DMS79 treated with DMSO at 0.1 percent for 48 hours (cell line): ENCODE measurements around the gene AFP.
"Not testable (repeated sequence)": the region's sequence is repeated elsewhere in the genome, so short reads cannot be mapped to it uniquely, and the experiment has no call there.

Experiments
- DNase-seq: peaks from one replicate; lab custom pipeline; 2025; lab: John Stamatoyannopoulos, UW

Gene AFP

DNA sequence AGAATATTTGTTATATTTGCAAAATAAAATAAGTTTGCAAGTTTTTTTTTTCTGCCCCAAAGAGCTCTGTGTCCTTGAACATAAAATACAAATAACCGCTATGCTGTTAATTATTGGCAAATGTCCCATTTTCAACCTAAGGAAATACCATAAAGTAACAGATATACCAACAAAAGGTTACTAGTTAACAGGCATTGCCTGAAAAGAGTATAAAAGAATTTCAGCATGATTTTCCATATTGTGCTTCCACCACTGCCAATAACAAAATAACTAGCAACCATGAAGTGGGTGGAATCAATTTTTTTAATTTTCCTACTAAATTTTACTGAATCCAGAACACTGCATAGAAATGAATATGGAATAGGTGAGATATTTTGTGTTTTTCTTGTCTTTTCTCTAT lies at the start of gene AFP:
Gene AFP (plus strand): TSS at position 238 of the 400 bp plus-strand sequence. CDS start 42 bp downstream, at position 280.
- DNase-seq: no peak

GRCh38 chr4:73387552-73387951 lies 48.5 kb upstream of the AFP start:
- DNase-seq: no peak

DNA sequence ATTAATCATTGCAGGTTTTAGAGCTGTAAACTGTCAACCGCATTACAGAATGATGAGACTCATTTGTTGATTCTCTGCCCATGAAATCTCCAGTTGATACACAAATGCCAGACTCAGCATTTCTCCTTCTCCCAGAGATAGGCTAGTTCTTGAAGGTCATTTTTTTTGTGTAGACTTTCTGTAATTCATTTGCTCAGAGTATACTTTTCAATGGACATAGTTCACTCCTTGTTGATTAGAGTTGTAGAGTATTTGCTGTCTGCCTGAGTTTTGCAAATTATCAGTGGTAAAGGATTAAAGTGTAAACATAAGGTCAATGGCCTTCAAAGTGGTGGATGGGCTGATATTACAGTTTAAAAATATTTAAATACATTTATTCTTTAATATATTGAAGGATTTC lies 47.1 kb upstream of the AFP start:
- DNase-seq: no peak

DNA sequence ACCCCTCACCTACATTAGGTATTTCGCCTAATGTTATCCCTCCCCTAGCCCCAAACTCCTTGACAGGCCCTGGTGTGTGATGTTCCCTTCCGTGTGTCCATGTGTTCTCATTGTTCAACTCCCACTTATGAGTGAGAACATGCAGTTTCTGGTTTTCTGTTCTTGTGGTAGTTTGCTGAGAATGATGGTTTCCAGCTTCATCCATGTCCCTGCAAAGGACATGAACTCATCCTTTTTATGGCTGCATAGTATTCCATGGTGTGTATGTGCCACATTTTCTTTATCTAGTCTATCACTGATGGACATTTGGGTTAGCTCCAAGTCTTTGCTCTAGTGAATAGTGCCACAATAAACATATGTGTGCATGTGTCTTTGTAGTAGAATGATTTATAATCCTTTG lies 46.4 kb upstream of the AFP start:
- not testable (repeated sequence) for DNase-seq

DNA sequence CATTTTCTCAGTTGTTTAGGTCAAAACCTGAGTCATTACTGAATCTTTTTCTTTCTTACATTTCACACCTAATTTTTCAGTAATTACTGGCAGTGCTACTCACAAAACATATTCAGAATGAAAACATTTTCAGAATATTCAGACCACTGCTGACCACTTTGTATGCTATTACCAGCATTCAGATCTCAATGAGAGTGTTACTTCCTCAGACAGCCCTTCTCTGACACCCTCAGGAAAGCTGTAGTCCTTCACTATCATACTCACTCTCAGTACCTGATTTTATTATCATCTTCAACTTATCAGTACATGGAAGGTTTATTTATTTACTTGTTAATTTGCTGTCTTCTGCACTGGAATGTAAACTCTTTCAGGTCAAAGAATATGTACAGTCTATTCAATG lies 44.2 kb upstream of the AFP start:
- DNase-seq: no peak

- no peak for DNase-seq
Observed at GRCh38 chr4:73392936-73393335, 43.1 kb upstream of the AFP start.

GRCh38 chr4:73396304-73396703 lies 39.7 kb upstream of the AFP start:
- DNase-seq: no peak

GRCh38 chr4:73396993-73397972 lies 38.7 kb upstream of the AFP start:
- no peak for DNase-seq

DNA sequence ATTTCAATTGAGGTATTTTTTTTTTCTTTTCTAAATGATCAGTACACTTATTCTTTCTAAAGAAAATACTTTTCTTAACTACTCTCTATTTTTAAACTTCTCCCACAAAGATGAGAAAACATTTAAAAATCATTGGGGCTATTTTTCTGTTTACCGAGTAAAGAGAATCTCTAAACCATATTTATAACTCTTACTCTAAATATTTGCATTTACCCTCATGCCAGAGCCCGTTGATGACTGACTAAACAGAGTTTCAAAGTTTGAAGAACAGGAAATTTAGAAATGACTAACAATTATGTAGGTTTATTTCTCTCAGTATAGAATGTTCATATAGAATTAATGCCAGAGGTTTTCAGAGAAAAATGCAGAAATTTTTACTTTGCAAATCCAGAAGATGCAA lies 34.6 kb upstream of the AFP start:
- DNase-seq: no peak

DNA sequence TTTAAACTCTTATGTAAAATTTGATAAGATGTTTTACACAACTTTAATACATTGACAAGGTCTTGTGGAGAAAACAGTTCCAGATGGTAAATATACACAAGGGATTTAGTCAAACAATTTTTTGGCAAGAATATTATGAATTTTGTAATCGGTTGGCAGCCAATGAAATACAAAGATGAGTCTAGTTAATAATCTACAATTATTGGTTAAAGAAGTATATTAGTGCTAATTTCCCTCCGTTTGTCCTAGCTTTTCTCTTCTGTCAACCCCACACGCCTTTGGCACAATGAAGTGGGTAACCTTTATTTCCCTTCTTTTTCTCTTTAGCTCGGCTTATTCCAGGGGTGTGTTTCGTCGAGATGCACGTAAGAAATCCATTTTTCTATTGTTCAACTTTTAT lies 32.0 kb upstream of the AFP start, which contains the start of gene ALB:
Gene ALB (plus strand): TSS at position 246 of the 400 bp plus-strand sequence. CDS start 41 bp downstream, at position 287.
- DNase-seq: no peak

DNA sequence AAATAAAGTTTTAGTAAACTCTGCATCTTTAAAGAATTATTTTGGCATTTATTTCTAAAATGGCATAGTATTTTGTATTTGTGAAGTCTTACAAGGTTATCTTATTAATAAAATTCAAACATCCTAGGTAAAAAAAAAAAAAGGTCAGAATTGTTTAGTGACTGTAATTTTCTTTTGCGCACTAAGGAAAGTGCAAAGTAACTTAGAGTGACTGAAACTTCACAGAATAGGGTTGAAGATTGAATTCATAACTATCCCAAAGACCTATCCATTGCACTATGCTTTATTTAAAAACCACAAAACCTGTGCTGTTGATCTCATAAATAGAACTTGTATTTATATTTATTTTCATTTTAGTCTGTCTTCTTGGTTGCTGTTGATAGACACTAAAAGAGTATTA lies 31.6 kb upstream of the AFP start:
- DNase-seq: no peak

DNA sequence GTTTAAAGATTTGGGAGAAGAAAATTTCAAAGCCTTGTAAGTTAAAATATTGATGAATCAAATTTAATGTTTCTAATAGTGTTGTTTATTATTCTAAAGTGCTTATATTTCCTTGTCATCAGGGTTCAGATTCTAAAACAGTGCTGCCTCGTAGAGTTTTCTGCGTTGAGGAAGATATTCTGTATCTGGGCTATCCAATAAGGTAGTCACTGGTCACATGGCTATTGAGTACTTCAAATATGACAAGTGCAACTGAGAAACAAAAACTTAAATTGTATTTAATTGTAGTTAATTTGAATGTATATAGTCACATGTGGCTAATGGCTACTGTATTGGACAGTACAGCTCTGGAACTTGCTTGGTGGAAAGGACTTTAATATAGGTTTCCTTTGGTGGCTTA lies 30.9 kb upstream of the AFP start:
- DNase-seq: no peak

DNA sequence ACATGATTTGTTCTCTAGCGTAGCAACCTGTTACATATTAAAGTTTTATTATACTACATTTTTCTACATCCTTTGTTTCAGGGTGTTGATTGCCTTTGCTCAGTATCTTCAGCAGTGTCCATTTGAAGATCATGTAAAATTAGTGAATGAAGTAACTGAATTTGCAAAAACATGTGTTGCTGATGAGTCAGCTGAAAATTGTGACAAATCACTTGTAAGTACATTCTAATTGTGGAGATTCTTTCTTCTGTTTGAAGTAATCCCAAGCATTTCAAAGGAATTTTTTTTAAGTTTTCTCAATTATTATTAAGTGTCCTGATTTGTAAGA lies 29.5 kb upstream of the AFP start:
- no peak for DNase-seq

DNA sequence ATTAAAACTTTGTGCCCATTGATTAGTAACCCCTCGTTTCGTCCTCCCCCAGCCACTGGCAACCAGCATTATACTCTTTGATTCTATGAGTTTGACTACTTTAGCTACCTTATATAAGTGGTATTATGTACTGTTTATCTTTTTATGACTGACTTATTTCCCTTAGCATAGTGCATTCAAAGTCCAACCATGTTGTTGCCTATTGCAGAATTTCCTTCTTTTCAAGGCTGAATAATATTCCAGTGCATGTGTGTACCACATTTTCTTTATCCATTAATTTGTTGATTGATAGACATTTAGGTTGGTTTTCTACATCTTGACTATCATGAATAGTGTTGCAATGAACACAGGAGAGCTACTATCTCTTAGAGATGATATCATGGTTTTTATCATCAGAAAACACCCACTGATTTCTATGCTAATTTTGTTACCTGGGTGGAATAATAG lies 28.8 kb upstream of the AFP start:
- no peak for DNase-seq

DNA sequence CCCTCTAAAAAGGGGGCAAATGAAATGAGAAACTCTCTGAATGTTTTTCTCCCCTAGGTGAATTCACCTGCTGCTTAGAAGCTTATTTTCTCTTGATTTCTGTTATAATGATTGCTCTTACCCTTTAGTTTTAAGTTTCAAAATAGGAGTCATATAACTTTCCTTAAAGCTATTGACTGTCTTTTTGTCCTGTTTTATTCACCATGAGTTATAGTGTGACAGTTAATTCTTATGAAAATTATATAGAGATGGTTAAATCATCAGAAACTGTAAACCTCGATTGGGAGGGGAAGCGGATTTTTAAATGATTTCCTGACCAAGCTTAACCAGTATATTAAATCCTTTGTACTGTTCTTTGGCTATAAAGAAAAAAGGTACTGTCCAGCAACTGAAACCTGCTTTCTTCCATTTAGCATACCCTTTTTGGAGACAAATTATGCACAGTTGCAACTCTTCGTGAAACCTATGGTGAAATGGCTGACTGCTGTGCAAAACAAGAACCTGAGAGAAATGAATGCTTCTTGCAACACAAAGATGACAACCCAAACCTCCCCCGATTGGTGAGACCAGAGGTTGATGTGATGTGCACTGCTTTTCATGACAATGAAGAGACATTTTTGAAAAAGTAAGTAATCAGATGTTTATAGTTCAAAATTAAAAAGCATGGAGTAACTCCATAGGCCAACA lies 27.7 kb upstream of the AFP start:
- DNase-seq: no peak

DNA sequence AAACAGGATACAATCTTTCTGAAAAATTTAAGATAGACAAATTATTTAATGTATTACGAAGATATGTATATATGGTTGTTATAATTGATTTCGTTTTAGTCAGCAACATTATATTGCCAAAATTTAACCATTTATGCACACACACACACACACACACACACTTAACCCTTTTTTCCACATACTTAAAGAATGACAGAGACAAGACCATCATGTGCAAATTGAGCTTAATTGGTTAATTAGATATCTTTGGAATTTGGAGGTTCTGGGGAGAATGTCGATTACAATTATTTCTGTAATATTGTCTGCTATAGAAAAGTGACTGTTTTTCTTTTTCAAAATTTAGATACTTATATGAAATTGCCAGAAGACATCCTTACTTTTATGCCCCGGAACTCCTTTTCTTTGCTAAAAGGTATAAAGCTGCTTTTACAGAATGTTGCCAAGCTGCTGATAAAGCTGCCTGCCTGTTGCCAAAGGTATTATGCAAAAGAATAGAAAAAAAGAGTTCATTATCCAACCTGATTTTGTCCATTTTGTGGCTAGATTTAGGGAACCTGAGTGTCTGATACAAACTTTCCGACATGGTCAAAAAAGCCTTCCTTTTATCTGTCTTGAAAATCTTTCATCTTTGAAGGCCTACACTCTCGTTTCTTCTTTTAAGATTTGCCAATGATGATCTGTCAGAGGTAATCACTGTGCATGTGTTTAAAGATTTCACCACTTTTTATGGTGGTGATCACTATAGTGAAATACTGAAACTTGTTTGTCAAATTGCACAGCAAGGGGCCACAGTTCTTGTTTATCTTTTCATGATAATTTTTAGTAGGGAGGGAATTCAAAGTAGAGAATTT lies 26.8 kb upstream of the AFP start:
- DNase-seq: no peak

DNA sequence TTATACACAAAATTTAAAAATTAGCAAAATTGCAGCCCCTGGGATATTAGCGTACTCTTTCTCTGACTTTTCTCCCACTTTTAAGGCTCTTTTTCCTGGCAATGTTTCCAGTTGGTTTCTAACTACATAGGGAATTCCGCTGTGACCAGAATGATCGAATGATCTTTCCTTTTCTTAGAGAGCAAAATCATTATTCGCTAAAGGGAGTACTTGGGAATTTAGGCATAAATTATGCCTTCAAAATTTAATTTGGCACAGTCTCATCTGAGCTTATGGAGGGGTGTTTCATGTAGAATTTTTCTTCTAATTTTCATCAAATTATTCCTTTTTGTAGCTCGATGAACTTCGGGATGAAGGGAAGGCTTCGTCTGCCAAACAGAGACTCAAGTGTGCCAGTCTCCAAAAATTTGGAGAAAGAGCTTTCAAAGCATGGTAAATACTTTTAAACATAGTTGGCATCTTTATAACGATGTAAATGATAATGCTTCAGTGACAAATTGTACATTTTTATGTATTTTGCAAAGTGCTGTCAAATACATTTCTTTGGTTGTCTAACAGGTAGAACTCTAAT lies 26.0 kb upstream of the AFP start:
- DNase-seq: no peak

DNA sequence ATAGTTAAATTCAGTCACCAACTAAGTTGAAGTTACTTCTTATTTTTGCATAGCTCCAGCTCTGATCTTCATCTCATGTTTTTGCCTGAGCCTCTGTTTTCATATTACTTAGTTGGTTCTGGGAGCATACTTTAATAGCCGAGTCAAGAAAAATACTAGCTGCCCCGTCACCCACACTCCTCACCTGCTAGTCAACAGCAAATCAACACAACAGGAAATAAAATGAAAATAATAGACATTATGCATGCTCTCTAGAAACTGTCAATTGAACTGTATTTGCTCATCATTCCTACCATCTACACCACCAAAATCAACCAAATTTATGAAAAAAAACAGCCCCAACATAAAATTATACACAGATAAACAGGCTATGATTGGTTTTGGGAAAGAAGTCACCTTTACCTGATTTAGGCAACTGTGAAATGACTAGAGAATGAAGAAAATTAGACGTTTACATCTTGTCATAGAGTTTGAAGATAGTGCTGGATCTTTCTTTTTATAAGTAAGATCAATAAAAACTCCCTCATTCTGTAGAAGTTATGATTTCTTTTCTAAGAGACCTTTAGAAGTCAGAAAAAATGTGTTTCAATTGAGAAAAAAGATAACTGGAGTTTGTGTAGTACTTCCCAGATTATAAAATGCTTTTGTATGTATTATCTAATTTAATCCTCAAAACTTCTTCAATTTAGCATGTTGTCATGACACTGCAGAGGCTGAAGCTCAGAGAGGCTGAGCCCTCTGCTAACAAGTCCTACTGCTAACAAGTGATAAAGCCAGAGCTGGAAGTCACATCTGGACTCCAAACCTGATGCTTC lies 24.9 kb upstream of the AFP start:
- DNase-seq: no peak

- no peak for DNase-seq
Observed at GRCh38 chr4:73411731-73412414, 24.1 kb upstream of the AFP start.

DNA sequence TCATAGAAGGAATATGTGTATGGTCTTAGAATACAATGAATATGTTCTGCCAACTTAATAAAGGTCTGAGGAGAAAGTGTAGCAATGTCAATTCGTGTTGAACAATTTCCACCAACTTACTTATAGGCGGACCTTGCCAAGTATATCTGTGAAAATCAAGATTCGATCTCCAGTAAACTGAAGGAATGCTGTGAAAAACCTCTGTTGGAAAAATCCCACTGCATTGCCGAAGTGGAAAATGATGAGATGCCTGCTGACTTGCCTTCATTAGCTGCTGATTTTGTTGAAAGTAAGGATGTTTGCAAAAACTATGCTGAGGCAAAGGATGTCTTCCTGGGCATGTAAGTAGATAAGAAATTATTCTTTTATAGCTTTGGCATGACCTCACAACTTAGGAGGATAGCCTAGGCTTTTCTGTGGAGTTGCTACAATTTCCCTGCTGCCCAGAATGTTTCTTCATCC lies 22.7 kb upstream of the AFP start:
- DNase-seq: no peak
